Left cardiac atrium (tissue), 4 donors: Measurements from ENCODE around the gene ZHX3. TPM values are rescaled to one million over a fixed set of nuclear protein-coding genes. Genes with fewer than 3 reads are reported as not detected.

ENCODE experiments used
- ATAC-seq, 2 donors: fragments of 200-7000 bp; cut with Tn5 transposase; one replicate each; pipeline ENCODE4 v1.9.1; 2020; ENCODE audit warnings: mild to moderate bottlenecking in 2 of 2, moderate library complexity in 2 of 2
- DNase-seq: peaks from one replicate; pipeline ENCODE4 v3.0.0-alpha.2; 2020
- intact Hi-C, 2 donors: fragments of 100-400 bp; cut with DNase I; formaldehyde crosslinking; loops; one replicate each; pipeline versions ENCODE4 v1.14.1 to v1.15.1; 2022 to 2023
- total RNA-seq, 2 donors: library from RNA; stranded (reverse); fragmentation: NEBNext Ultra II Directional; extraction: Animal tissue kit (Norgen Biotek cat#: 25700); gene quantifications; one replicate each; pipeline ENCODE4 v1.2.1, GENCODE V29; 2021
- donor health status: DM: no; HTN: yes; CAD: no.
- donor health status: DM: no; HTN: yes; CAD: no; lungs with severe emphysema.
- donor health status: DM: yes; HTN: yes; CAD: no.
- donor health status: Dilated cardiomyopathy.

Gene ZHX3
- total RNA-seq, 2 donors from 2014 or later, result 32.8 to 34.2 TPM

DNA sequence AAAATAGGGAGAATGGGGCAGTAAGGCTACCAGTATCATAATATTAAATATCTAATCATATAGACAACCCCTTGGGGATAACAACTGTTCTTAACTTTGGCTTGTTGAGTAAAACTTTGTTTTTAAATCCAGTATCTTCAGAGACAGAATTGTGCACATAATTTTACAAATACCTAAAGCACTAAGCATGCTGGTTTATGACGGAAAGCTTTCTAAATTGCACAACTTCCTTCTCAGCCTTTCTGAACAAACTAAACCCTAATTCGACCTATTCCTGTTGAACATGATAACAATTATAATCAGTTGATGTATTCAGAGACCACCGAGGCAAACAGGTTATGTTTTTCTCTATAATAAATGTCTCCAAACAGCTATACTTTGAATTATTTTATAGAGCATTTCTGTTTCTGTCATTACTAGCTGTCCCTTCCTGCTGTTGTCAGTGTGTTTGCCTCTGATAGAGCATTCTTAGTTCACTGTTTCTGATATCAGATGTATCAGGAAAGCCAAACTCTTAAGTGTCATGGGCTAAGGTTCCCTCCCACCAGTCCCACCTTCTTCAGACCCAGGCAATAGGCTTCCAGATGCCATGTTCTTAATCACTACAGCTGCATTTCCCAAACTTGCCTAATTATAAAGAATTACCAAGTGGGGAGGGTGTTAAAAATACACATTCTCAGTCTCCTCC is 8.7 kb downstream of the ZHX3 start:
- intact Hi-C loops, result no loop called here
- DNase-seq (no peak), ATAC-seq (peak in 1 of 2 donors; percentile 41)

DNA sequence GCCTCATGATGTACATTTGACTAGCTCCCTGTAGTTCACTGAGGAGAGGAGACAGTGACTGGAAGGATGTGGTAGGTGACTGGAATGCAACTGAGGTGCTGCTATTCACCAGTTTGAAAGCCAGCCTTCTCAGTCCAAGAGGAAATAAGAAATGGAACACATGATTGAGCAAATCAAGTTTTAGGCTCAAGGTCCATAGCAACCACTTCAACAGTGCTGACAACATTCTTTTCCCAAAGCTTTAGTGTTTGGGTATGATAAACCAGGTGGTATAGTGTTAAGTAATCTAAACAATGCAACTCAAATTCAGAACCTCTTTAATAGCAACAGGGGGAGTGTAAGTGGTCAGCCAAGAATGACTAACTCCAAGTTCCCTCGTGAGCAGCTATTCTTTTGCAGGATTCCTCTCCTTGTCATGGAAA is 9.2 kb downstream of the ZHX3 start:
- DNase-seq, result no peak
- intact Hi-C loops, result no loop called here
- peak; percentile 41 to 54 for ATAC-seq

DNA sequence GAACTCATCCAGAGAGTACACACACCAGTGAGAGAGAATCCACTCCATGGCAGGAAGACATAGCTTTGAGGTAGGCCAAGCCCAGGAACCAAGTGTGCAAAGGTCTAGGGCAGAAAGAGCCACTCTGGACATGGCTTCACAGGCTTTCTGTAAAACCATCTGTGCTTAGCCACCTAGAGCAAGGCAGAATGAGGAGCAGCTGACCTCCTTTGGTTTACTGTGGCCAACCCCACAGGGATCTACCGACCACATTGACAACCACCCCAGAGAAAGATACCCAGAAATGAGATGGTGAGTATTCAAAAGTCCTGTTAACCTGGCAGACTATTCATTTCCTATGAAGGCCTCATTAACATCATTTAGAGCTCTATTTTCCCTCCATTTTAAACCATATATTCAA is 10.5 kb downstream of the ZHX3 start:
- intact Hi-C loops, result no loop called here
- DNase-seq (no peak), ATAC-seq (no peak)

DNA sequence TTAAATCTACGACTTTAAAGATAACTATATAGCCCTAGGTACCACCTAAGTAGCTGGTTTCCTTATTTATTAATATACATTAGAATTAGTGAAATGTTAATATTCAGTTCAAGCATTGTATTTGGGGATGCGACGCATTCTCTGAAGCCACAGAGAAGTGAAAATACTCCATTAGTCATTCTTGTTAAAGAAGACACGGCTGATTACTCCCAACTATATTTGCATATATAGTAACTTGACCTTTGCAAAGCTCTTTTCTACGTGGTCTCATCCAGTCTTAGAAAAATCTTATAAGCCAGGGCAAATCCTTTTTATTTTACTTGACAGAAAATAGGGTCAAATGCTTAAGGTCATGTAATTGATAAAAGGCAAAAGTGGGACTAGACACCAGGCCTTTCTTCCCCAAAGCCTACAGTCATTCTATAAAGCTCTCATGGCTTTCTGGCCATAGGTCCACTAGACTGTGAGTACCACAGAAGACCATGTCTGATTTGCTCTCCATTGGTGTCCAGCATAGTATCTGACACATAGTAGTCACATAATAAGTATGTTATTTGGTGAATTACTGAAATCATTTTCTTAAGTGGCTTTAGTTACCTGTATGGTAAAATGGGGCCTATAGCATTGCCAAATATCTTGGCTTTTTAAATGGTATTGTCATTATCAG is 11.3 kb downstream of the ZHX3 start:
- ATAC-seq, result no peak
- DNase-seq, result no peak
- intact Hi-C loops, result no loop called here

DNA sequence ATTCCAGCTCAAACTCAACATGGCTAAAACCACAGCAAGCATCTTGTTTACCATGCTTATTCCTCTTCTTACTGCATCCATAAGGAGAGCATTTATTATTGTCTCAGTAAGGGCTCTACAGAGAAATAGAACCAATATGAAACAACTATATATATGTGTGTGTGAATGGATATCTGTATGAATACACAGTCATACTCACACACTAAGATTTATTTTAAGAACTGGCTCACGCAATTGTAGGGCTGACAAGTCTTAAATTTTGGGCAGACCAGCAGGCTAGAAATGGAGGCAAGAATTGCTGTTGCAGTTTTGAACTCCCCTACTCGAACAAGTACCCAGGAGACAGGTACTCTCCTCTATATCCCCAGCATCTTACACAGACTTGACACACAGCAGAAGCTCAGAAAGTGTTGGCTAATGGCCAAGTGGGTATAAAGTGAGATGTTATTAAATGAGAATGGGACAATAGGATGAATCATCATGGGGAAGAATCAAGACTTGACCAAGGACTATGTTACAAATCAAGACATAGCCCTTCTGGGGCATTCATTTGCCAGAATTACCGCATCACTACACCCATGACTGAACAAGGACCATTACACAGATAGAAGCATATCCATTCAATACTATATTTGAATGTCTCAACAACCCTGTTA is 13.0 kb downstream of the ZHX3 start:
- intact Hi-C loops, result no loop called here
- ATAC-seq, result no peak
- no peak for DNase-seq

DNA sequence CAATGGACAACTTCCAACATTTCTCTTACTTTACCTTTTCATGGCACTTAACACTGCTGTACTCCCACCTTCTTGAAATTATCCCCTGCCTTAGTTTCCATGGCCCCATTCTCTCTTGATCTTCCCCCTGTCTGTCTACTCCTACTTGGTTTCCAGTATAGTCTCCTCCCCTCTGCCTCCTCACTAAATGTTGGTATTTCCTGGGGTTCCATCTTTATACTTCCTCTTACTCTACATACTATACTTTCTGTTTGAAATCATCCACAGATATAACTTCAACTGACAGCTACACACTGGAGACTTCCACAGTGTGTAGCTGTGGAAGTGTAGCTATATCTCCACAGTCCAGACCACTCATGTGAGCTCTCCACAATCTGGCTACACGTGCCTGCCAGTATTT is 13.5 kb downstream of the ZHX3 start:
- DNase-seq (no peak), ATAC-seq (no peak)
- intact Hi-C loops, result no loop called here

DNA sequence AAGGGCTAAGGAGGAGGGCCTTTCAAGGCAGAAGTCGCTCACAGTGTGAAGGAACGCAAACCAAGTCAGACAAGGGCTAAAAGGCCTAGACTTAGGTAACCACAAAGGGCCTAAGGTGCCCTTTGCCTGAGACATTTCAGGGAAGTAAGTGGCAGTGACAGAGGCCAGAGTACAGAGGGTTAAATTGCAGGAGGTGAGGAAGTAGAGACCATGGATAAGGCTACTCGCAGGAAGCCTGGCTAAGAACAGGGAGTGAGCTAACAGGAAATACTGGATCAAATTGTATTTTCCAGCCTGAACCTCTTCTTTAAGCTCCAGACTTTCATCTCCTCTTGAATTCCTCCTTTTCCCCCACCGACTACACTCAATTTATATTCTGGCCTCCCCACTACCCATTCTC is 16.6 kb downstream of the ZHX3 start:
- no peak for DNase-seq
- ATAC-seq, result no peak
- intact Hi-C loops, result no loop called here

DNA sequence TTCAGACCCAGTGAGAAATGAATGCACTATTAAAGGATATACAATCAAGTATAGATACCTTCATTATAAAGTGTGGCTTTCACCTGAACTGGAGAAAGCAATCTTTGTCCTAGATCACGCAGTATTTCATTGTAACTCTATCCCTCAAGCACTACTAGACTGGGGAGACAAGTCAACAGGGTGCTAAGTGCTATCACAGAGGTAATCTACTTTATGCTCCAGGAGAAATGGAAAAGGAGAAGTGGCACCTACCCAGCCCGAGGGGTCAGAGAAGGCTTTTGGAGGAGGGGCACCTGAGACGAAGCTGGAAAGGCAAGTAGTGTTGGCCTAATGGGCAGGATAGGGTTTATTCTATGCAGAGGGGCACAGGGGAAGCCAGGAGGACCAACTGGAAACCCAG is 17.1 kb downstream of the ZHX3 start:
- intact Hi-C loops, result no loop called here
- DNase-seq (no peak), ATAC-seq (no peak)

DNA sequence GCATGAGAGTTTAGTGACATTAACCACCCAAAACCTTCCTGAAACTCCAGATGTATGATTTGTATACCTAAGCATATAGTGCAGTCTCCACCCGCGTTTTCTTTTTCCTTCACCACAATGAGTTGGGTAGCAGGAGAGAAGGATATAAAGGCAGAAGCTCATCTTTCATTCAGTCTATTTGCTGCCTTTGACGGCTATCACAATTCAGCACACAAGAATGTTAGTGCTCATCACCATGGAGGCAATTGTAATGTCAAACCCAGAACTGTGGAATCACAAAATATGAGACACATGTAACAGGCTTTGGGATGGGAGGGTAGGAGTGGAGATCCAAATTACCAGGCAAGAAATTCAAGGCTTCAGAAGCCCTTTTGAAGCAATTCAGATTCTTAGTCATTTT is 17.6 kb downstream of the ZHX3 start:
- intact Hi-C loops, result no loop called here
- ATAC-seq, result no peak
- no peak for DNase-seq

DNA sequence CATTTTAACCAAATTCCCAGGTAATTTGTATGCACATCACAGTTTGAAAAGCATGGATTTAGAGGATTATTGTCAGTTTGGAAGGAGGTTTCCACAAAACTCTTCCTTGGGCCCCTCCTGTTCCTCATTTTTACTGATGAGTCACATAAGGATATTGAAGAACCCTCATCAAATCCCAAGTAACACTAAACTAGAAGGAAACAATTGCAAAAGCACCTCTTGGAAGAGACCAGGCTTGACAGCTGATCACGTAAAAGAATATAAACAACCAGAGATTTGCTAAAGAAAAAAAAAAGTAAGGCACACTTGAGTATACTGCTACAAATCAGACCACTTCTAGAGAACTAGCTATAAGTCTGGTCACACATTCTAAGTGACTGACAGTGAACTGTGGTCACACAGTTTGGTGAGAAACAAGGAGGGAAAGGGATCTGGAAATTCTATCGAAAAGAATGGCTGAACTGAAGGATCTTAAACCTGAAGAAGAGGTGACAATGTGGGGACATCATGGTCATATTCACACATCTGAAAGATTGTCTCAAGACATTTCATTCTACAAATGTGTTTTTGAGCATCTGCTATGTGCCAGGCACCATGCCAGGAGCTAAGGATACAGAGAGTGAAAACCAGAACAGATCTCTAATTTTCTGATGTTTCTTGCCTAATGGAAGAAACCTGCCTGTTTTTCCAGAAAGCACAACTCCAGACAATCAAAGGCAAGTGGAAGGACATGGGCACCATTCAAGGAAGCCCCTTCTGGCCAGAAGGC is 24.1 kb downstream of the ZHX3 start:
- no peak for DNase-seq
- intact Hi-C loops, result no loop called here
- ATAC-seq, result peak in 1 of 2 donors; percentile 44

DNA sequence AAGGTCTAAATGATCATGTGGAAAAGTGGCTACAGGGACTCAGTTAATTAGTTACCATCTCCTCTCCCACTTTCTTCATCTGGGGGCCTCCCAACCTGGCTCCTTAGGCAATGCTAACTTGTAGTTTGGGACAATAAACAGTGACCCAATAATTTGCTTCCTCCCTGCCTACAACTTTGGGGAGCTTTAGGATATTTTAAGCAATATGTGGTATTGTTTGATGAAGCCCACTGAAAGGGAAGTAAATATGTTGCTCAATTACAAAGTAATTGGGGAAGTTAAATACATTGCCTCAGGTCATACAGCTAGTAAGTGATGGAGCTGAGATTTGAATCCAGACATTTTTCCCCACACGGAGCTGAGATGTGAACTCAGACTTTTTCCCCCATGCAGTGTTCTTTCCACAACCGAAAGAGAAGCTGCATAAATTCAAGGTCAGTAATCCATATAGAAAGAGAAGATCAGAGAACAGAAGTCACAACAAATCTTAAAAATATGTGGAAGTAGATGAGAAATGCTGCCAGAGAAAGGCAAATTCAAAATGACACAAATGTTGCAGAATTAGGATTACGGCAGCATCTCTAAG is 26.6 kb downstream of the ZHX3 start:
- intact Hi-C loops, result no loop called here
- ATAC-seq (no peak), DNase-seq (no peak)

DNA sequence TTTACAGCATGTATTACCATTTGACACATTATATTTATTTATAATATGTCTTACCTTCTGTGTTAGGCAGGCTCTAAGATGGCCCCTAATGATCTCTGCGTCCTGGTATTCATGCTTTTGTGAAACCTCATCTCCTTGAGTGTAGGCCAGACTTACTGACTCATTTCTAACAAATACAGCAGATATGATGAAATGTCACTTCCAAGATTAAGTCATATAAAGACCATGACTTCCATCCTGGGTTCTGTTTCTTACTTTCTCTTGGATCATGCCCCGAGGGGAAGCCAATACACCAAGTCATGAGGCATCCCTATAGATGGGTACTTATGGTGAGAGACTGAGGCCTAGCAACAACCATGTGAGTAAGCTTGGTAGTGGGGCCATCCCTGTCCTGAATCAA is 30.2 kb downstream of the ZHX3 start:
- intact Hi-C loops, result no loop called here
- ATAC-seq, result peak in 1 of 2 donors; percentile 47
- no peak for DNase-seq

DNA sequence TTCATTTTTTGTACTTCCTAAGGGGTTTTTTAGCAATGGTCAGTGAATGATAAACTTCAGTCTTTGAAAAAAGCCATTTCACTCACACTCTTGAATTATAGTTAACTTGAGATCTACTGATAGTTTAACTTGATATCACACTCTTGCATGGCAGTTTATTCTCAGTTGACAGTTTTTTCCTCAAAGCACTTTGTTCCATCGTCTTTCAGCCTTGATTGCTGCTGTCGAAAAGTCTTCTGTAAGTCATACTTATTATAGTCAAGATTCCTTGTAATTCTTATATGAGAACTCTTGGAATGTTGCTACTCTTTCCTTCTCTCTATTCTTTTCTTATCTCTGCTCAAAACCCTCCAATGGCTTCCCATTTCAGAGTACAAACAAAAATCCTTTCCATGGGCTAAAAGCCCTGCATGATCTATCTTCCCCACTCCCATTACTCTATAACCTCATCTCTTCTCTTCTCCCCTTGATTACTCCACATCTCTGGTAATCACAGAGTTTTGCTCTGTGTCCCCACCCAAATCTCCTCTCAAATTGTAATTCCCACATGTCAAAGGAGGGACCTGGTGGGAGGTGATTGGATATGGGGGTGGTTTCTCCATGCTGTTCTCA is 31.2 kb downstream of the ZHX3 start:
- ATAC-seq, result no peak
- no peak for DNase-seq
- intact Hi-C loops, result no loop called here

DNA sequence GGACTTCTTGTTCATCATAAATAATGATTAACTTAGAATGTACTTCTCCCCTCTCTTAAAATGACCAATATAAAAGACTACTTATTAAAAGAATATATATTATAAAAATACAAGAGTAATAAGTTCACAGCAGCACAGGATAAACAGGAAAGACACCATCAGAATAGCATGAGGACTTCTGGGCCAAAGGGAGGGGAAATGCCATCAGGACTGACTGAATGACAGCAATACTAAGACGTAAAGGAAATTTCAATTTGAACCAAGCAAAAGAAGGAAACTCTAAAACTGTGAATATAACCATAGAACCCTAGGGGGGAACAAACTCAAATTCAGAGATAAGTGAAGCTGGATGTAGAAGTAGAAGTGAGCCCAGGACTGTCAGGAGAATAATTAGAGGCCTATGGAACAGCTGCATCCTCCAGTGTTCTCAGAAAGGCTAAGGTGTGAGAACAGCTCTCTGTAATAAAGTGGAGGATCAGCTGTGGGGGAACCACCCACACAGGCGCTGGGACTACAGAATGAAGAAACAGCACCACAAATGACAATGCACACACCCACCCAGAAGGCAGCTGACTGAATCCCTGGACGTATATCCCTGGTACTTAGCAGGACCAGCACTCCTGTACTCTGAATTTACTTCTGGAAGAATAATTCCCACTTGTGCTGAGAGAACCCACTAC is 37.8 kb downstream of the ZHX3 start:
- ATAC-seq (no peak), DNase-seq (no peak)
- intact Hi-C loops, result no loop called here

DNA sequence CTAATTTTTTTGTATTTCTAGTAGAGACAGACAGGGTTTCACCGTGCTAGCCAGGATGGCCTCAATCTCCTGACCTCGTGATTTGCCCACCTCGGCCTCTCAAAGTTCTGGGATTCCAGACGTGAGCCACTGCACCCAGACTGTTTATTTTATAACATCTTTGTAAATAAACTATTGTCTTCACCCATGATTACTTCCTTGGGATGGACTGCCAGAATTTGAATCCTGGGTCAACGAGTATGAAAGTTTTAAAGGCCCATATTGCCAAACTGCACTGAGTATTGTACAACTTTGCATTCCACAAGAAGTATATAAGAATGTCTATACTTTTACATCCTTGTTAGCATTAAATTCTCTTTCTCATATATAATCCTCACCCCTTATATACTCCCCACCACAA is 38.6 kb downstream of the ZHX3 start:
- ATAC-seq, result no peak
- intact Hi-C loops, result no loop called here
- DNase-seq, result no peak

DNA sequence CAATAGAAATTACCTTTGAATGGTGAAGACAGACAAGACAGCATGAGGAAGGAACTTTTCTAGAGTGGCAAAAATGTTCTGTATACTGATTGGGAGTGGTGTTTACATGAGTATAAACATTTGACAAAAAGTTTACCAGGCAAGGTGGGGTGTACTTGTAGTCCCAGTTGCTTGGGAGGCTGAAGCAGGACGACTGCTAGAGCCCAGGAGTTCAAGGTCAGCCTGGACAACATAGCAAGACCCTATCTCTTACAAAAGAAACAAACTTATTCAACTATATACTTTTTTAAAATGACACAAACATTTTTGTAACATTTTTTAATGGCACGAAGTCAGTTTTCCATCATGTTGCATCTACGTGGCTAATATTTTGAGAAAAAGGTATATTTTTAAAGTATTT is 40.5 kb downstream of the ZHX3 start:
- ATAC-seq, result no peak
- intact Hi-C loops, result no loop called here

DNA sequence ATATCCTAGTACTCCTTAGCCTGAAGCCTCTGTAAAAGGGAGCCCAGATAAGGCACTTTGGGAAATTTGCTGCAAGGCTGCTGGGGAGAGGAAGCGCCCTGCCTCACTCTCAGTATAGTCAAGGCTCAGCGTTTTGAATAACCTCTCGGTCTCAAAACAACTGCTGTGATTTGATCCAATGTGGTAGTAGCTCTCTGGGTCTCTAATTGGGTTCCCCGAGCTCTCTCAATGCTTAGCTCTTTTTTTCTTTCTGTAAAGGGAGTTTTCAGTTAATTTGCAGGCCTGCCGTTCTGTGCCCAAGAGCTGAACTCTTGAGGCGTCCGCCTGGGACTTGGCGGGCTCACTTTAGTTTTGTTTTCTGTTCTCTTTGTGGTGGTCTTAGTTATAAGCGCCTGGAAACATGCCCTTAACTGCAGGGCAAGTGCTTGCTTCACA is 41.2 kb downstream of the ZHX3 start:
- DNase-seq (peak; percentile 39), ATAC-seq (peak; percentile 62 to 65)
- intact Hi-C loops, result no loop called here

More for the DNA sequence above, 40.5 kb downstream of the ZHX3 start:
- DNase-seq, result no peak

DNA sequence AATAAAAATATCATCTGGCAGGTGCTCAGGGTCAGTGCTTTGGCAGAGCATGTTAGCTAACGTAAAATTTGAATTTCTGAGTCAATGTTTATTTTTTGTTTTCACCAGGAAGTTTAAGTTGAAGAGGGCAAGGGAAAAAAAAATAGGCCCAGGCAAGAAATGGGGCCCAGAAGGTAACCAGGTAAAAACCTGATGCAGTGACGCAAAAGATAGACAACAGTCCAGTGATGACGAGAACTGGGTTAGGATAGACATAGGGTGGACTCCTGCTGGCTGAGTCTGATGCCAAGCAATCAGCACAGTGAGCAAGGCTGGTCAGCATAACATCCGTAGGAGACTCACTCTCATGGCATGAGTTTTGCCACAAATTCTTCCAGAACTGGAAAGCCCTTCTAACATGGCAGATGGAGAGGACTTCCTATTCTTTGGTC is 42.2 kb downstream of the ZHX3 start:
- no peak for DNase-seq
- no peak for ATAC-seq
- intact Hi-C loops, result no loop called here

DNA sequence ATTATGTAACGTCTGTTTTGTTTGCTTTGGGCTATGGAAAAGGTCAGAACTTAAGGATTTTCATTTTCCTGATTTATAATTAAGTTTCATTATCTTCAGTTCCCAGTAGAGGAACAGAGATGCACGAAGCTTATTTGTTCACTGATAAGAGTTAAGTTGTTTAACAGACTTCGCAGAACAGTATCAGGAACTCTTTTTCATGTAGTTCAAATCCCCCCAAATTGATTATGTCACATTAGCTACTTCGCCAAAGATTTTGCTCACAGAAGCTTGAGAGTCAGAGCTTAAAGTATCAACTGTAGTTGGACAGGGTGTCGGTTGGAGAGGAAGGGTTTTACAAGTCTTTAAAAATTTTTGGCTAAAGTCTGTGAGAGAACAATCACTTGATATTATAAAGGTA is 43.4 kb downstream of the ZHX3 start:
- no peak for DNase-seq
- ATAC-seq, result no peak
- intact Hi-C loops, result no loop called here
